GM12864 (cell line): ENCODE results near the gene ZNF655.

ENCODE experiments used
- DNase-seq: peaks from one replicate; pipeline ENCODE4 v3.0.0-alpha.2; 2011; ENCODE audit warnings: low read depth
- H3K4me3 ChIP-seq: 2 replicates; pipeline ENCODE4 v1.5.1; 2011; ENCODE audit warnings: mild to moderate bottlenecking, low read depth, low read length, control low read depth
- CTCF ChIP-seq: IDR thresholded peaks from 2 replicates; pipeline ENCODE4 v1.5.1; 2011; ENCODE audit warnings: low read depth, mild to moderate bottlenecking, moderate library complexity, low read length, control low read depth, inconsistent platforms; ENCODE audit errors: missing control alignments

The ZNF655 gene

GRCh38 chr7:99607548-99607947 lies 49.1 kb downstream of the ZNF655 start:
- H3K4me3 ChIP-seq = no peak overlapping the region
- no peak for TF ChIP-seq CTCF
- DNase-seq = no peak

- no peak overlapping the region for H3K4me3 ChIP-seq
- no peak for DNase-seq
- TF ChIP-seq CTCF = no peak
Measured at GRCh38 chr7:99614495-99614894, 56.1 kb downstream of the ZNF655 start.

- no peak for TF ChIP-seq CTCF
- peak overlapping the region; percentile 79 for H3K4me3 ChIP-seq
- no peak for DNase-seq
Measured at GRCh38 chr7:99615989-99616358, 57.5 kb downstream of the ZNF655 start.

- peak within 1 kb of the TSS; percentile 79 for H3K4me3 ChIP-seq
- TF ChIP-seq CTCF = peak; percentile 40
- peak; percentile 87 for DNase-seq
Measured at GRCh38 chr7:99616359-99617191, 58.1 kb downstream of the ZNF655 start, which contains the start of gene ZSCAN25. Gene ZSCAN25, plus strand, starts transcription at chr7:99616946. Its CDS starts 2,661 bp downstream, at chr7:99619607.

- no peak for DNase-seq
- peak overlapping the region; percentile 79 for H3K4me3 ChIP-seq
- TF ChIP-seq CTCF = no peak
Measured at GRCh38 chr7:99617192-99617781, 58.8 kb downstream of the ZNF655 start.

GRCh38 chr7:99618726-99619125 lies 60.3 kb downstream of the ZNF655 start:
- no peak overlapping the region for H3K4me3 ChIP-seq
- no peak for DNase-seq
- TF ChIP-seq CTCF = no peak
